SK-N-SH treated with all-trans-retinoic acid at 6 μM for 48 hours (cell line): ENCODE results near the gene UVRAG.

Source experiments
- ATAC-seq: fragments of 200-7000 bp; cut with Tn5 transposase; 3 replicates; pipeline ENCODE4 v1.9.1; 2020; ENCODE audit warnings: mild to moderate bottlenecking, moderate library complexity
- ARNTL ChIP-seq: fragments of 450-650 bp; formaldehyde crosslinking; IDR thresholded peaks from 2 replicates; pipeline ENCODE4 v1.5.0; 2020; ENCODE audit warnings: low read depth, mild to moderate bottlenecking, moderate library complexity, borderline replicate concordance
- BACH2 ChIP-seq: fragments of 250-450 bp; sonication (Bioruptor Pico); IDR thresholded peaks from 2 replicates; pipeline ENCODE4 v1.9.0; 2021; ENCODE audit warnings: mild to moderate bottlenecking, borderline replicate concordance
- CSDC2 ChIP-seq: fragments of 250-450 bp; sonication (Bioruptor Pico); IDR thresholded peaks from 2 replicates; pipeline ENCODE4 v1.5.0; 2020; ENCODE audit warnings: mild to moderate bottlenecking, moderate library complexity
- CSRNP3 ChIP-seq: fragments of 250-450 bp; sonication (Bioruptor Pico); IDR thresholded peaks from 2 replicates; pipeline ENCODE4 v1.5.1; 2021; ENCODE audit warnings: mild to moderate bottlenecking, moderate library complexity
- ESRRG ChIP-seq: fragments of 250-450 bp; sonication (Bioruptor Pico); IDR thresholded peaks from 2 replicates; pipeline ENCODE4 v1.6.1; 2021; ENCODE audit warnings: mild to moderate bottlenecking
- GLIS3 ChIP-seq: fragments of 250-450 bp; sonication (Bioruptor Pico); IDR thresholded peaks from 2 replicates; pipeline ENCODE4 v1.5.0; 2020; ENCODE audit warnings: mild to moderate bottlenecking, moderate library complexity
- ISL1 ChIP-seq: fragments of 250-450 bp; sonication (Bioruptor Pico); IDR thresholded peaks from 2 replicates; pipeline ENCODE4 v2.1.2; 2022; ENCODE audit warnings: mild to moderate bottlenecking, moderate library complexity
- OSR1 ChIP-seq: fragments of 250-450 bp; sonication (Bioruptor Pico); IDR thresholded peaks from 2 replicates; pipeline ENCODE4 v1.8.0; 2022; ENCODE audit warnings: moderate library complexity, mild to moderate bottlenecking, inconsistent platforms
- POU6F1 ChIP-seq: fragments of 250-450 bp; sonication (Bioruptor Pico); IDR thresholded peaks from 2 replicates; pipeline ENCODE4 v1.8.0; 2021; ENCODE audit warnings: low read depth, mild to moderate bottlenecking, moderate library complexity, borderline replicate concordance
- PPARA ChIP-seq: fragments of 250-450 bp; sonication (Bioruptor Pico); IDR thresholded peaks from 2 replicates; pipeline ENCODE4 v1.5.0; 2020; ENCODE audit warnings: mild to moderate bottlenecking, borderline replicate concordance
- RARB ChIP-seq: fragments of 250-450 bp; sonication (Bioruptor Pico); IDR thresholded peaks from 2 replicates; pipeline ENCODE4 v1.8.0; 2021; ENCODE audit warnings: mild to moderate bottlenecking, moderate library complexity
- SNAI2 ChIP-seq: fragments of 250-450 bp; sonication (Bioruptor Pico); IDR thresholded peaks from 2 replicates; pipeline ENCODE4 v1.5.0; 2020; ENCODE audit warnings: mild to moderate bottlenecking, moderate library complexity
- TCF4 ChIP-seq: fragments of 250-450 bp; sonication (Bioruptor Pico); IDR thresholded peaks from 2 replicates; pipeline ENCODE4 v1.8.0; 2021; ENCODE audit warnings: mild to moderate bottlenecking, moderate library complexity, borderline replicate concordance
- TOX ChIP-seq: fragments of 250-450 bp; sonication (Bioruptor Pico); IDR thresholded peaks from 2 replicates; pipeline ENCODE4 v1.8.0; 2021; ENCODE audit warnings: mild to moderate bottlenecking, moderate library complexity, borderline replicate concordance
- TSHZ2 ChIP-seq: fragments of 250-450 bp; sonication (Bioruptor Pico); IDR thresholded peaks from 2 replicates; pipeline ENCODE4 v1.5.0; 2020; ENCODE audit warnings: mild to moderate bottlenecking, moderate library complexity
- ZC3H10 ChIP-seq: fragments of 250-450 bp; sonication (Bioruptor Pico); IDR thresholded peaks from 2 replicates; pipeline ENCODE4 v1.5.1; 2021; ENCODE audit warnings: mild to moderate bottlenecking, moderate library complexity
- ZFP3 ChIP-seq: fragments of 250-450 bp; sonication (Bioruptor Pico); IDR thresholded peaks from 2 replicates; pipeline ENCODE4 v1.5.0; 2020; ENCODE audit warnings: mild to moderate bottlenecking, moderate library complexity
- ZFP30 ChIP-seq: fragments of 450-650 bp; formaldehyde crosslinking; IDR thresholded peaks from 2 replicates; pipeline ENCODE4 v1.5.0; 2022; ENCODE audit warnings: mild to moderate bottlenecking, moderate library complexity
- ZNF565 ChIP-seq: fragments of 450-650 bp; formaldehyde crosslinking; conservative IDR thresholded peaks from 2 replicates; pipeline ENCODE4 v1.5.0; 2020; ENCODE audit warnings: low read depth, mild to moderate bottlenecking, moderate library complexity
- ZNF70 ChIP-seq: fragments of 450-650 bp; formaldehyde crosslinking; IDR thresholded peaks from 2 replicates; pipeline ENCODE4 v1.5.0; 2020; ENCODE audit warnings: mild to moderate bottlenecking, moderate library complexity
- ZNF8 ChIP-seq: fragments of 450-650 bp; formaldehyde crosslinking; IDR thresholded peaks from 2 replicates; pipeline ENCODE4 v1.5.0; 2020; ENCODE audit warnings: mild to moderate bottlenecking, moderate library complexity

The UVRAG gene

GRCh38 chr11:75845324-75845723 is 30.3 kb downstream of the UVRAG start:
- ATAC-seq: no peak
- TF ChIP-seq OSR1 (no peak), SNAI2 (CRISPR knock-in tag) (no peak), TSHZ2 (CRISPR knock-in tag) (no peak), ZC3H10 (CRISPR knock-in tag) (no peak), ZFP30 (CRISPR knock-in tag) (no peak), ZNF70 (CRISPR knock-in tag) (no peak), ISL1 (CRISPR knock-in tag) (no peak), RARB (CRISPR knock-in tag) (no peak), GLIS3 (CRISPR knock-in tag) (no peak), TCF4 (no peak), TOX (CRISPR knock-in tag) (no peak), POU6F1 (CRISPR knock-in tag) (no peak), CSDC2 (CRISPR knock-in tag) (no peak), CSRNP3 (CRISPR knock-in tag) (no peak), ZFP3 (no peak), BACH2 (CRISPR knock-in tag) (no peak)

GRCh38 chr11:75849894-75850293 is 34.9 kb downstream of the UVRAG start:
- TF ChIP-seq ZNF70 (CRISPR knock-in tag): no peak
- no peak for TF ChIP-seq SNAI2 (CRISPR knock-in tag)
- TF ChIP-seq OSR1: no peak
- TF ChIP-seq TCF4: no peak
- TF ChIP-seq RARB (CRISPR knock-in tag): no peak
- TF ChIP-seq BACH2 (CRISPR knock-in tag): no peak
- TF ChIP-seq PPARA: no peak
- no peak for TF ChIP-seq POU6F1 (CRISPR knock-in tag)
- TF ChIP-seq ESRRG (CRISPR knock-in tag): no peak
- TF ChIP-seq ZC3H10 (CRISPR knock-in tag): no peak
- TF ChIP-seq ARNTL (CRISPR knock-in tag): no peak
- ATAC-seq: no peak

GRCh38 chr11:75850787-75851186 is 35.8 kb downstream of the UVRAG start:
- ATAC-seq: peak; percentile 51; the same call in 2 of the 3 replicates

More at GRCh38 chr11:75850787-75851186, 35.8 kb downstream of the UVRAG start:
- TF ChIP-seq CSRNP3 (CRISPR knock-in tag) (no peak), TCF4 (no peak), ESRRG (CRISPR knock-in tag) (no peak), ZNF565 (CRISPR knock-in tag) (no peak), ISL1 (CRISPR knock-in tag) (no peak), ZFP30 (CRISPR knock-in tag) (no peak), ZNF8 (CRISPR knock-in tag) (no peak), TOX (CRISPR knock-in tag) (no peak), BACH2 (CRISPR knock-in tag) (no peak), ARNTL (CRISPR knock-in tag) (no peak), ZNF70 (CRISPR knock-in tag) (no peak), PPARA (no peak), ZC3H10 (CRISPR knock-in tag) (no peak)
- TF ChIP-seq, all 23 proteins: peak for 0
